IMR-90 (cell line): ENCODE results near the gene METTL17. TPM values are rescaled to one million over a fixed set of nuclear protein-coding genes. Genes with fewer than 3 reads are reported as not detected.

ENCODE experiments used
- ATAC-seq: fragments of 200-7000 bp; cut with Tn5 transposase; 2 replicates; pipeline ENCODE4 v1.9.1; 2020; ENCODE audit warnings: low read depth, mild to moderate bottlenecking, moderate library complexity
- BruUV-seq: library from RNA; stranded (reverse); fragments of 400-500 nt; replicated peaks from 2 replicates; lab custom pipeline; 2021; lab: Mats Ljungman, UMichigan
- CTCF ChIA-PET: fragments of 300-600 bp; formaldehyde crosslinking; extraction: SDS; loops from one replicate; lab custom pipeline; 2021; ENCODE audit warnings: antibody characterized with exemption; lab: Yijun Ruan, JAX
- POLR2A ChIA-PET: fragments of 300-600 bp; sonication (Branson Sonifier 250); formaldehyde crosslinking; loops from one replicate; lab custom pipeline; 2022; ENCODE audit warnings: antibody characterized with exemption; ENCODE audit not compliant: unreplicated experiment; lab: Charles Lee
- DNase-seq: peaks from one replicate; pipeline ENCODE4 v3.0.0; 2013
- H2AFZ ChIP-seq: replicated peaks from 2 replicates; pipeline ENCODE3; 2013; ENCODE audit warnings: low read length, mild to moderate bottlenecking; ENCODE audit not compliant: poor library complexity
- H2AK5ac ChIP-seq: 2 replicates; pipeline ENCODE4 v1.6.1; 2013; ENCODE audit warnings: low read depth, low read length, inconsistent platforms
- H2AK9ac ChIP-seq: replicated peaks from 2 replicates; pipeline ENCODE3; 2013; ENCODE audit warnings: mild to moderate bottlenecking, low read depth, low read length, moderate library complexity; ENCODE audit not compliant: poor library complexity
- H2BK120ac ChIP-seq: 2 replicates; pipeline ENCODE4 v1.6.1; 2013; ENCODE audit warnings: low read depth, low read length, inconsistent platforms
- H2BK15ac ChIP-seq: 3 replicates; pipeline ENCODE4 v1.6.1; 2013; ENCODE audit warnings: low read depth, low read length, inconsistent platforms
- H2BK20ac ChIP-seq: 2 replicates; pipeline ENCODE4 v1.6.1; 2013; ENCODE audit warnings: low read depth, mild to moderate bottlenecking, inconsistent platforms, low read length, moderate library complexity
- H2BK5ac ChIP-seq: 2 replicates; pipeline ENCODE4 v1.6.1; 2013; ENCODE audit warnings: mild to moderate bottlenecking, low read depth, low read length, inconsistent platforms; ENCODE audit not compliant: poor library complexity, severe bottlenecking
- H3K14ac ChIP-seq: replicated peaks from 2 replicates; pipeline ENCODE4 v1.6.1; 2013; ENCODE audit warnings: low read depth, low read length, inconsistent platforms
- H3K18ac ChIP-seq: 2 replicates; pipeline ENCODE4 v1.6.1; 2013; ENCODE audit warnings: low read depth, low read length, control low read depth
- H3K23ac ChIP-seq: 2 replicates; pipeline ENCODE4 v1.6.1; 2013; ENCODE audit warnings: low read depth, low read length, inconsistent platforms
- H3K27ac ChIP-seq: 2 replicates; pipeline ENCODE4 v1.5.1; 2013; ENCODE audit warnings: mild to moderate bottlenecking, control low read depth, low read length; ENCODE audit not compliant: insufficient read depth
- H3K27me3 ChIP-seq: 2 replicates; pipeline ENCODE4 v1.6.1; 2013; ENCODE audit warnings: low read length; ENCODE audit not compliant: control insufficient read depth, insufficient read depth
- H3K36me3 ChIP-seq: 2 replicates; pipeline ENCODE4 v1.6.1; 2013; ENCODE audit warnings: low read length, mixed read lengths; ENCODE audit not compliant: control insufficient read depth, insufficient read depth
- H3K4ac ChIP-seq: 2 replicates; pipeline ENCODE4 v1.6.1; 2013; ENCODE audit warnings: low read depth, low read length, inconsistent platforms
- H3K4me1 ChIP-seq: 2 replicates; pipeline ENCODE4 v1.6.1; 2013; ENCODE audit warnings: low read length, mixed read lengths; ENCODE audit not compliant: control insufficient read depth, insufficient read depth
- H3K4me2 ChIP-seq: 2 replicates; pipeline ENCODE4 v1.6.1; 2013; ENCODE audit warnings: low read depth, mild to moderate bottlenecking, control low read depth, low read length, moderate library complexity
- H3K4me3 ChIP-seq: 2 replicates; pipeline ENCODE4 v1.5.1; 2013; ENCODE audit warnings: low read depth, mild to moderate bottlenecking, control low read depth, low read length, moderate library complexity; ENCODE audit not compliant: insufficient read depth
- H3K56ac ChIP-seq: 2 replicates; pipeline ENCODE4 v1.6.1; 2013; ENCODE audit warnings: low read length, inconsistent platforms; ENCODE audit not compliant: insufficient read depth; ENCODE audit errors: extremely low read depth
- H3K79me1 ChIP-seq, 2 experiments: 2 replicates each; pipeline ENCODE4 v1.6.1; 2013; ENCODE audit warnings: low read length in 2 of 2, inconsistent platforms in 1 of 2, low read depth in 1 of 2
- H3K9ac ChIP-seq: 2 replicates; pipeline ENCODE4 v1.6.1; 2013; ENCODE audit warnings: low read depth, low read length, control low read depth
- H3K9me1 ChIP-seq: 2 replicates; pipeline ENCODE4 v1.6.1; 2013; ENCODE audit warnings: low read length, inconsistent platforms; ENCODE audit not compliant: insufficient read depth
- H3K9me3 ChIP-seq: 2 replicates; pipeline ENCODE4 v1.6.1; 2013; ENCODE audit warnings: low read length; ENCODE audit not compliant: control insufficient read depth, insufficient read depth
- H4K20me1 ChIP-seq: 2 replicates; pipeline ENCODE4 v1.6.1; 2013; ENCODE audit warnings: low read length, inconsistent platforms; ENCODE audit not compliant: insufficient read depth
- H4K5ac ChIP-seq: 2 replicates; pipeline ENCODE4 v1.6.1; 2013; ENCODE audit warnings: mild to moderate bottlenecking, low read depth, low read length, control low read depth
- H4K8ac ChIP-seq, 2 experiments: 2 replicates each; pipeline ENCODE4 v1.6.1; 2013; ENCODE audit warnings: low read depth in 2 of 2, low read length in 2 of 2, control low read depth in 1 of 2, inconsistent platforms in 1 of 2
- H4K91ac ChIP-seq: 2 replicates; pipeline ENCODE4 v1.6.1; 2013; ENCODE audit warnings: low read depth, low read length, inconsistent platforms; ENCODE audit not compliant: insufficient read depth
- BHLHE40 ChIP-seq: fragments of 150-350 bp; IDR thresholded peaks from 2 replicates; pipeline ENCODE4 v1.6.1; 2016; ENCODE audit warnings: mild to moderate bottlenecking, low read depth, low read length
- CHD1 ChIP-seq: IDR thresholded peaks from 2 replicates; pipeline ENCODE4 v1.6.1; 2012; ENCODE audit warnings: low read depth, low read length, improper control_type of control experiment
- ELK1 ChIP-seq: fragments of 150-350 bp; IDR thresholded peaks from 2 replicates; pipeline ENCODE4 v1.6.1; 2016; ENCODE audit warnings: low read depth, mild to moderate bottlenecking, low read length, moderate library complexity, borderline replicate concordance
- FOS ChIP-seq: fragments of 150-350 bp; IDR thresholded peaks from 2 replicates; pipeline ENCODE4 v1.6.1; 2016; ENCODE audit warnings: low read depth, low read length
- MAFK ChIP-seq: IDR thresholded peaks from 2 replicates; pipeline ENCODE4 v1.6.1; 2012; ENCODE audit warnings: low read depth, low read length, improper control_type of control experiment
- NFE2L2 ChIP-seq: fragments of 150-350 bp; IDR thresholded peaks from 2 replicates; pipeline ENCODE4 v1.6.1; 2016; ENCODE audit warnings: low read depth, mild to moderate bottlenecking, low read length
- POLR2A ChIP-seq: IDR thresholded peaks from 2 replicates; pipeline ENCODE4 v1.6.1; 2012; ENCODE audit warnings: mild to moderate bottlenecking, low read depth, low read length
- RAD21 ChIP-seq: IDR thresholded peaks from 2 replicates; pipeline ENCODE4 v1.6.1; 2012; ENCODE audit warnings: low read length, improper control_type of control experiment
- RCOR1 ChIP-seq: IDR thresholded peaks from 2 replicates; pipeline ENCODE4 v1.6.1; 2012; ENCODE audit warnings: mild to moderate bottlenecking, low read length, improper control_type of control experiment; ENCODE audit not compliant: insufficient replicate concordance
- SMC3 ChIP-seq: fragments of 150-350 bp; IDR thresholded peaks from 2 replicates; pipeline ENCODE4 v1.6.1; 2016; ENCODE audit warnings: low read depth, mild to moderate bottlenecking, antibody characterized with exemption, low read length, moderate library complexity
- WGBS, 2 experiments: methylation state at CpG; one replicate each; pipeline versions ENCODE4 v1.1.5 to v1.1.7; 2013; ENCODE audit warnings: missing lambda C conversion rate in 2 of 2; ENCODE audit not compliant: insufficient read length in 1 of 2; ENCODE audit errors: extremely low coverage in 2 of 2; 5-methylcytosine and 5-hydroxymethylcytosine counted together
- dilution Hi-C: fragments of 300-500 bp; cut with HindIII; formaldehyde crosslinking; loops from one replicate; pipeline ENCODE4 v1.14.3; 2018; ENCODE audit warnings: low sequenced_read_pairs; ENCODE audit not compliant: unreplicated experiment
- in situ Hi-C: fragments of 300-500 bp; cut with MboI; formaldehyde crosslinking; loops from 3 replicates; pipeline ENCODE4 v1.14.3; 2019; ENCODE audit warnings: low sequenced_read_pairs, inconsistent platforms, mixed read lengths
- intact Hi-C: fragments of 100-400 bp; cut with micrococcal nuclease; formaldehyde crosslinking; loops from 2 replicates; pipeline ENCODE4 v1.10.0; 2022
- polyA plus RNA-seq, 3 experiments: library from polyadenylated mRNA; depleted of rRNA; stranded (reverse); fragments of >200 nt; gene quantifications; 2 replicates each; pipeline ENCODE4 v1.2.3, GENCODE V29; 2012; ENCODE audit warnings: low replicate concordance in 1 of 3
- total RNA-seq: library from RNA; depleted of rRNA; stranded (reverse); fragments of >200 nt; gene quantifications from 2 replicates; pipeline ENCODE4 v1.2.3, GENCODE V29; 2012
- TF ChIP-seq, protein P1 (sequence below): fragments of 150-350 bp; IDR thresholded peaks from 2 replicates; pipeline ENCODE4 v1.6.1; 2017; ENCODE audit warnings: mild to moderate bottlenecking, antibody characterized with exemption, low read length, low read depth

The METTL17 gene
- total and polyA plus RNA-seq, 2 of the 4 experiments (the other 2 are of a cell fraction): 32.8 to 69.7 TPM

- Histone ChIP-seq H3K9ac (no peak overlapping the region), H3K56ac (no peak overlapping the region), H2AK9ac (no peak overlapping the region), H4K8ac (no peak overlapping the region), H3K14ac (no peak overlapping the region), H4K5ac (no peak overlapping the region), H2BK120ac (no peak overlapping the region), H3K4me1 (no peaks in the 10 kb centered on the region), H3K9me3 (no peaks in the 10 kb centered on the region), H3K79me1 (no peaks in the 10 kb centered on the region), H3K23ac (no peak overlapping the region), H2BK20ac (no peak overlapping the region), H2BK5ac (no peak overlapping the region), H4K20me1 (no peaks in the 10 kb centered on the region), H4K91ac (no peak overlapping the region), H3K4me3 (no peak overlapping the region), H3K18ac (no peak overlapping the region), H2AK5ac (no peak overlapping the region), H3K36me3 (no peaks in the 10 kb centered on the region), H3K27me3 (peaks cover 61% of the 10 kb centered on the region), H3K9me1 (no peaks in the 10 kb centered on the region), H3K4me2 (no peak overlapping the region), H2AFZ (no peak overlapping the region), H2BK15ac (no peak overlapping the region), H3K27ac (no peak overlapping the region), H3K4ac (no peak overlapping the region)
- in situ Hi-C loops (no loop called here), dilution Hi-C loops (no loop called here), intact Hi-C loops (no loop called here)
- ChIA-PET POLR2A (no interaction called here), CTCF (interaction anchor here (3.8 kb wide), 1 partner anchor 18 kb away, joined by 11 read pairs; no protein-coding TSS in a partner anchor)
- no CpG with 5 or more reads among the region's 5 CpGs for WGBS, 2 experiments
- ATAC-seq: no peak
- DNase-seq: no peak
- TF ChIP-seq MAFK: no peak
- no peak for TF ChIP-seq FOS
- no peak for TF ChIP-seq BHLHE40
- no peak for TF ChIP-seq SMC3
- no peak for TF ChIP-seq CHD1
- TF ChIP-seq, protein P1, sequence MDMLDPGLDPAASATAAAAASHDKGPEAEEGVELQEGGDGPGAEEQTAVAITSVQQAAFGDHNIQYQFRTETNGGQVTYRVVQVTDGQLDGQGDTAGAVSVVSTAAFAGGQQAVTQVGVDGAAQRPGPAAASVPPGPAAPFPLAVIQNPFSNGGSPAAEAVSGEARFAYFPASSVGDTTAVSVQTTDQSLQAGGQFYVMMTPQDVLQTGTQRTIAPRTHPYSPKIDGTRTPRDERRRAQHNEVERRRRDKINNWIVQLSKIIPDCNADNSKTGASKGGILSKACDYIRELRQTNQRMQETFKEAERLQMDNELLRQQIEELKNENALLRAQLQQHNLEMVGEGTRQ: no peak
- TF ChIP-seq RCOR1: no peak
- TF ChIP-seq ELK1: no peak
- TF ChIP-seq RAD21: no peak
- TF ChIP-seq POLR2A: no peak
- TF ChIP-seq NFE2L2: no peak
- BruUV-seq: no TSS peak
Measured at GRCh38 chr14:21032326-21033132, 42.7 kb downstream of the METTL17 start.
